NCI-H748 (cell line): ENCODE measurements around the gene TEX35.
"Not testable (repeated sequence)": the region's sequence is repeated elsewhere in the genome, so short reads cannot be mapped to it uniquely, and the experiment has no call there.

ENCODE experiments used
- DNase-seq: peaks from one replicate; lab custom pipeline; 2025; ENCODE audit not compliant: unreplicated experiment; lab: John Stamatoyannopoulos, UW

TEX35 gene

DNA sequence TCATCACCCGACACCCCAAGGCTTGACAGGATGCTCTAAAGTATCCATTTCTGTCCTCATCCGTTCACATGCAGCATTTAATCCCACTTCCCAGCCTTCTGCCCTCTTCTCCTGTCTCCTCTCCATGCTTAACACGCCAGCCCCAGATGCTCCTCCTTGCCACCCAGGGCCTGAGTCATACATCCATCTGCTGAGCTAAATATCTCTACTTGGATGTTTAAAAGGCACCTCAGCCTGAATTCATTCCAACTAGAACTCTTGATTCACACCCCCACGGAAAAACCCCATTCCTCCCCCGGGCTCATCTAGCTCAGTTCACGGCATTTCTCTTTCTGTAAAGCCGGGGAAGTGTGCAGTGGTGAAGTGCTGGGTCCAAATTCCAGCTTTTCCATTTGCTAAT is 27.7 kb downstream of the TEX35 start:
- DNase-seq = no peak

DNA sequence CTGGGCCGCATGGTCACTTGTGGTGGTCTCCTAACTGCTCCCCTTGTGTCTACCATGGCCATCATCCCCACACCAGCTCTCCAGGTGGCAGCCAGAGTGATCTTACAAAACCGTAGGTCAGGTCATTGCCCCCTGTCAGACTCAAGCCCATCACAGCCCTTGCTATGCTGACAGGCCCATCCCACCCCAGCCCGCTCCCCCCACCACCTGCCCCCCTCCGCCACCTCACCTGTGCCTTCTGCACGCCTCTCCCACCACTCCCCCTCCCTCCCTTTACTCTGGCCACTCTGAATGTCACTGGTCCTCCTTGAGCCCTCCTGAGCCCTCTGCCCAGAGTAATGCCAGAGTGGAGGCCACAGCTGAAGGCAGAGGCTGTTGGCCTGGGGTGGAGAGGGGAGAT is 28.5 kb downstream of the TEX35 start:
- DNase-seq = no peak

DNA sequence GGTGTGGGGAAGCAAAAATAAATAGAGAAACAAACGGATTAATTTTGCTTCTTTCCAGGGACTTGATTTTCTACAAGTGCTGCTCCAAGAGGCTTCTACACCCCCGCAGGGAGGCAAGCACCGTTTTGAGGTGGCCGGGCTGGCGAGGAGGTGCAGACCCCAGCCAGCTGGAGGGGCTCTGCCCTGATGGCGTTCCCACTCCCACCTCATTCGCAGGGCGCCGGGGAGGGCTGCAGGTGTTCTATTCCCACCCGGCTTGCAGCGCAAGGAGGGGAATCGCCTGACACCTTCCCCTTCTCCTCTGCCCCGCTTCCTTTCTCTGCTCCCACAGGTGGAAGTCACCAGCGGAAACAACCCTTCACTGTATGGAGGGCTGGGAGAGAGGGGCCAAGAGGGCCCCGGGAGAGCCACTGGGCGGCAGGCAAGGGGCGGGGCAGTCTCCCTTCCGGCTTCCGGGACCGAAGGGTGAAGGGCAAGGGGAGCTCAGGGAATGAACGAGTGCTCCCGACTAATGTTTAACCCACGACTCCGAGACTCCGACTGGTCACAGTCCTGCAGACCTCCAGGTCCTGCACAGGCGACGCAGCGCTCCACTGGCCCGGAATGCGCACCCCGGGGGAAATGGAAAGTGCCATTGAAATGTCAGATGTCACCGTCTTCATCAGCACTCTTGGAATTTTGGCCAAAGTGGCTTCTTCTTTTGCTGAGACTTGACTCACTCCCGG is 29.1 kb downstream of the TEX35 start:
- peak; percentile 33 for DNase-seq

DNA sequence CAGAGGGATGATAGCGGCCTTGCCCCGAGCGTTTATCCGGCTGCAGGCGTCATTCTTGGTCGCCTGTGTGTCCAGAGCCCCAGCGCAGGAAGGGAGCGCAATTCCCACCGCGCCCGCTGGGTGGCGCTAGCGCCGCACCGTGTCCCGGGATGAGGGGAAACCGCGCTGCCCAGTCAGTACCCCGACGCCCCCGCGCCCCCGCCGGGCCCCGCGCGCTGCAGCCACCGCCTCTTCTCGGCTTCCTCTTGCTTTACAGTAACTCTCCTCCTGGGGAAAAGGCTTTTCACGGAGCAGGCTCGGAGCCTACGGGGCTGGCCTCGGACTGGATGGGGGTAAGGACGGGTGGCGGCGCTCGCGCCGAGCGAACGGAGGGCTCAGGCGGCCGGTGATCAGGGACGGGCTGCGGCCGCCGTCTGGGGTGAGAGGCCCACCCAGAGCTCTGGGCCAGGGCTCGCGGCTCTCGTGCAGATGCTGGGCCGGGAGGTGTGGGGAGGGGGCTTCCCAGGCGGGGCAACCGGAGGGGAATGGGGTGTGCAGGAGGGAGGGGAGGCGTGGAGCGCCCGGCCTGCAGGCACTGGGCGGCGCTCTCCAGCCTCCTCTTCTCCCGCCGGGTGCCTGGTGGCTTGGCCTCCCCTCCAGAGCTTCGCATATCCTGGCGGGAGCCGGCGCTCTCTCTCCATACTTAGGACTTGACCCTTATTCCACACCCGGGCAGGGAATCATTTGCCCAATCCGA is 29.8 kb downstream of the TEX35 start:
- peak; percentile 69 for DNase-seq

GRCh38 chr1:178543290-178543607 is 30.3 kb downstream of the TEX35 start:
- peak; percentile 44 for DNase-seq

- no peak for DNase-seq
Observed at GRCh38 chr1:178544531-178544930, 31.6 kb downstream of the TEX35 start.

DNA sequence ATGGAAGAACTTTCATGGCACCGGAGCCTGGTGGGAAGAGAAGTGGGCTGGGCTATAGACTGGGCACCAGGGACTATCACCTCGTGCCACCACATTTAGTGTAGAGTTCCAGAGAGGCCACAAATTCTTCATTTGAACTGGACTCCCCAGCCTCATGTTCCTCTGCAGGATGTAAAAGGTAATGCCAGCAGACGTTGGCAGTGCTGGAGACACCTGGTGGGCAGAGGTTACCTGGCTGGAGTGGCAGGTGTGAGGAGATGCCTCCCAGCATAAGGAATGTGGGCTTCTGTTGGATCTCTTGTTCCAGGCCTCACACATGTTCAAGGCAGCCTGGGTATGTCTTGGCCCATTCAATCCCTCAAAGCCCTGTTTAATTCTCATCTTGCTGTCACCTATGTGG is 35.2 kb downstream of the TEX35 start:
- DNase-seq = no peak

GRCh38 chr1:178551307-178551706 is 38.4 kb downstream of the TEX35 start:
- DNase-seq = no peak

- DNase-seq = no peak
Observed at GRCh38 chr1:178551940-178552339, 39.0 kb downstream of the TEX35 start.

DNA sequence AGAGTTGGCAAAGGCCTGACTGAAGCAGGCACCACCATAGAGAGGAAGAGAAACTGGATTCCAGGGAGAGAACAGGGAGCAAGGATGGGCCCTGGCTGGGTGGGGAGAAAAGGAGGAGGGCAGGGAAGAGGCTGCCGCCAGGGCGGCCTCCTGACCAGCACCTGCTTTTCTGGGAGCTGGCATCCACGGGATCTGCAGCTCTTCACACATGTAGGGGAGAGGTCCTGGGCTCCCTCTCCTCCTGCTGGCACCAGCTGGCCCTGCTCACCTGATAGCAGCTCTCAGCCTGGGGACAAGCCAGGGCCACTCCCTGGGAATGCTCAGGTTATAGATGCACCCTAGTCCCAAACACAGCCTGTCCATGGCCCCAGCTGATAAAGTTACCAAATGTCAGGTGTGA is 39.9 kb downstream of the TEX35 start:
- no peak for DNase-seq

DNA sequence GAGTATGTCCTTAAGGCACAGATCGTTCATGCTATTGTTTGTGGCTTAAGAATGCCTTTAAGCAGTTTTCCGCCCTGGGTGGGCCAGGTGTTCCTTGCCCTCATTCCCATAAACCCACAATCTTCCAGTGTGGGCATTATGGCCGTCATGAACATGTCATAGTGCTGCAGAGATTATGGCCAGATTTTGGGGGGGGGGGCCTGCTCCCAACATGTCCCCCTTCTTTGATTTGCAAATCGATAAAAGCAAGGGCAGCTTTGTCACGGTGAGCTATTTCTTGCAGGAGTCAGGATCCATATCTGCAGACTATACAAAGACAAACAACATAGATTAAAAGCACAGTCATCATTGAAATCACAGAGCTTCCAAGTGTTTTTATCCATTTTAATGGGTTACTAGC is 41.4 kb downstream of the TEX35 start:
- DNase-seq = not testable (repeated sequence)

DNA sequence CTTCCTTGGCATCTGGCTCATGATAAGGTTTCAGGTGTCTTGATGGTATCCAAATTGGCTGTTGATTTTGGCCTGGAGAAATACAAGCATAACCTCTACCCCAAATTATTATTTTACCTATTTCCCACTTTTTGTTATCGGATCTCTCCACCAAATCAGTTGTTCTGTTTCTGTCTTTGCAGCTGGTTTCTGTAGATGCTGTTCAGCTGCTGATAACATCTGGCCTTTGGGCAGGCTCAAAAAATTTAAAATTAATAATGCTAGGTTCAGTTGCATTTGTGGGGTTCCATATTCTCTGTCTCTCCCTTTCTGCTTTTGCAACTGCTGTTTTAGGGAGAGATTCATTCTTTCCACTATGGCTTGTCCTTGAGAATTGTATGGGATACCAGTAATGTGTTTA is 42.7 kb downstream of the TEX35 start:
- not testable (repeated sequence) for DNase-seq

GRCh38 chr1:178558816-178559215 is 45.9 kb downstream of the TEX35 start:
- not testable (repeated sequence) for DNase-seq

- no peak for DNase-seq
Observed at GRCh38 chr1:178560871-178561376, 48.0 kb downstream of the TEX35 start.

DNA sequence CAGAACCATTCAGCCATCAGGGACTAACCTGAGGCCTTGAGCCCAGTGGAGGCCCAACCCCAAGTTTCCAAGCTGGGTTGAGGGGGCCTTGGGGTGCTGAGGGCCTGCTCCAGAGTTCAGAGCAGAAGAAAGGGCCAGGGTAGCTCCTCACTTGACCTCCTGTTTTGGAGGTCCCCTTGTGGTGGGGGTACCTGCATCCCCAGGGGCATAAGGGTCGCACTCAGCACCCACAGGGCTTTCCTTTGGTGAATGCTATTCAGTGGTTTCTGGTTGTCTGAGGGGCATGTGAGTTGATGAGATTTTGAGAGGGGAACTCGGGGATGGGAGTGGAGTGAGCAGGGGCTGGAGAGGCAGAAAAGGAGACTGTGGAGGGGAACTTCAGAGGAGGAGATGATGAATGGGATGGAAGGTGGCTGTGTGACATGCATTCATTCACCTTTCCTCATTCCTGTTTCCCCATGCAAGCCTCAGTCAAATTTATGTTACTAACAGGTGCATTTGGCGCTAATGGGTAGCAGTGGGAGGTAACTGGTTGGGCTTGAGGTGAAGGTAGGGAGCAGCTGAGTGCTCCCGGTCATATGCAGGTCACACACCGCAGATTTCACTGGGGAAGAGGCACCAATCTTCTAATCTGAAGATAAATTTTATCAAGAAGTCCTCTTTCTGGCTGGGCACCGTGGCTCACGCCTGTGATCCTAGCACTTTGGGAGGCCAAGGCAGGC is 50.4 kb downstream of the TEX35 start:
- DNase-seq = no peak

DNA sequence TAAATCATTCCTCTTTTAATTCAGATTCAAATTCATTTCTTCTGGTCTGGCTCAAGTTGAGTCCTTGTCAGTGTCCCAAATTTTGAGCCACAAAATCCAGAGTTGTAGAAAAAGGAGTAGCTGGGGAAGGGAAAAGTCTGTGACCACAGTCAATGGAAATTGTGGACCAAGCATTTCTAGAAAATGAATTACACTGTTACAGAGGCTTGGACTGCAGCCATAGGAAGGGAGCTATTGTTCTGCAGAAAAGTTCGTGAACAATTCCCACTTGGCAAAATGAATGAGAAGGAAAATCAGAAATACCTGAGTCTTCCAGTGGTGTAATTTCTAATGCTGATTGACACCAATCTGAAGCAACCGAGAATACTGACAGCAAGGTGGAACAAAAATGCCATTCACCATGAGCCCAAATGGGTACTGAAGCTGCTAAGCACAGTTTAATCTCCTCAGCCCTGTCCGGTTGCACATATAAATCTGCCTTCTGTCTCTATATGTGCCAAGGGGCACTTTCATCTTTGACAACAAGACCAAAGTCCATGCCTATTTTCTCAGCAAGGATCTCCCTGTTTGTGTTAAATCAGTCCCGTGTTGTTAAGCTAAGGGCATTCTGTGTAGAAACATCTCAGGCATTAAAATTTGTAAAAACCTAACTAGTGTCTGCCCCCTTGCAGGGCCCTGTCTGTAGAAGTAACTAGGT is 51.3 kb downstream of the TEX35 start:
- DNase-seq = no peak

DNA sequence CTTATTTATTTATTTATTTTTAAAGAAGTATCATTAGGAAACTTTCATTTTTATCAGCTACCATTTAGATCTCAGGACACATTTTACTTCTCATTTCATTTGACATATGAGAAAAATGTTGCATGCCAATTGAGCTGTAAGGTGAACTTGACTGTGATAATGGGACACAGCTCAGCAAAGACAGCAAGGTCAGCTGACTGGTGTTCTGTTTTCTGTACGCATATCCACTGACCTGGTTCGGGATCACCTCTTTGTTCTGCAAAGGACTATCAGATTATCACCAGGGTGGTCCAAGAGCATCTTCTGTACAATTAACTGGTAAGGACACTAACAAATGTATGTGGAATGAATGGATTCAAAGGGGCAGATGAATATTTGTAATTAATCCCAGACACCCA is 51.9 kb downstream of the TEX35 start:
- no peak for DNase-seq

DNA sequence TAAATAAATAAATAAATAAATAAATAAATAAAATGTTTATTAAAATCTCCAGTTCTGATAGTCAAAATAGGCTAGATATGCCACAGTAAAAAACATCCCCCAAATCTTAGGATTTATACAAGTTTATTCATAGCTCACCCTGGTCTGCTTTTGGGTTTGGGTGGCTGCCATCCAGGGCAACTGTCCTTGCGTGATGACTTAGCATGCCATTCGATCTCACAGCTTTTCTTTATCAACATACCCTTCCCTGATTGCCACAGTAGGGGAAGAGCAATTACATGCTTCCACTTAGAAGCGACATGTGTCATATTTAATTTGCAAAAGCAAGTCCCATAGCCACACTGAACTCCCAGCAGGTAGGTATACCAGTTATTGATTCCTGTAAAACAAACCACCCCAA is 52.7 kb downstream of the TEX35 start:
- no peak for DNase-seq

- DNase-seq = no peak
Observed at GRCh38 chr1:178566187-178566586, 53.3 kb downstream of the TEX35 start.

- no peak for DNase-seq
Observed at GRCh38 chr1:178571807-178572206, 58.9 kb downstream of the TEX35 start.
